ENCODE data around the gene MYH6.
"Not testable (repeated sequence)": the region's sequence is repeated elsewhere in the genome, so short reads cannot be mapped to it uniquely, and the experiment has no call there.

Gene MYH6

GRCh38 chr14:23389396-23389795, 18.7 kb downstream of the MYH6 start:
- DNase-seq = no peak

- no peak for DNase-seq
These were observed 19.1 kb downstream of the MYH6 start for GRCh38 chr14:23388996-23389395.

GRCh38 chr14:23387916-23388882, 19.9 kb downstream of the MYH6 start:
- no peak for DNase-seq

- DNase-seq = no peak
These were observed 21.1 kb downstream of the MYH6 start for GRCh38 chr14:23386999-23387398.

- DNase-seq = not testable (repeated sequence)
These were observed 21.8 kb downstream of the MYH6 start for GRCh38 chr14:23386266-23386657.

- no peak for DNase-seq
These were observed 22.3 kb downstream of the MYH6 start for GRCh38 chr14:23385642-23386265.

GRCh38 chr14:23385244-23385641, 22.8 kb downstream of the MYH6 start:
- DNase-seq = no peak

GRCh38 chr14:23384364-23385080, 23.6 kb downstream of the MYH6 start:
- no peak for DNase-seq

GRCh38 chr14:23382731-23383440, 25.2 kb downstream of the MYH6 start:
- no peak for DNase-seq

GRCh38 chr14:23382276-23382675, 25.8 kb downstream of the MYH6 start:
- DNase-seq = no peak

GRCh38 chr14:23381871-23382270, 26.2 kb downstream of the MYH6 start:
- no peak for DNase-seq

GRCh38 chr14:23380976-23381375, 27.1 kb downstream of the MYH6 start:
- no peak for DNase-seq

GRCh38 chr14:23380197-23380914, 27.7 kb downstream of the MYH6 start:
- no peak for DNase-seq

GRCh38 chr14:23379366-23380196, 28.5 kb downstream of the MYH6 start:
- no peak for DNase-seq

- no peak for DNase-seq
These were observed 29.4 kb downstream of the MYH6 start for GRCh38 chr14:23378612-23379220.

- no peak for DNase-seq
These were observed 30.2 kb downstream of the MYH6 start for GRCh38 chr14:23377573-23378563.

GRCh38 chr14:23377198-23377550, 30.9 kb downstream of the MYH6 start:
- DNase-seq = no peak

GRCh38 chr14:23376482-23377197, 31.4 kb downstream of the MYH6 start, which contains the start of gene CMTM5:
CMTM5 (plus strand) TSS chr14:23377046; CDS start chr14:23377252, 206 bp downstream.
- no peak for DNase-seq
